Activated CD8-positive, alpha-beta memory T cell treated with anti-CD3 and anti-CD28 coated beads, Interleukin-2, amount 50 U/mL, for 1 hour (primary cell): ENCODE results near the gene SLC25A47.

Experiments
- DNase-seq: peaks from one replicate; pipeline ENCODE4 v3.0.0-alpha.2; 2020; ENCODE audit errors: extremely low read depth

Gene SLC25A47

DNA sequence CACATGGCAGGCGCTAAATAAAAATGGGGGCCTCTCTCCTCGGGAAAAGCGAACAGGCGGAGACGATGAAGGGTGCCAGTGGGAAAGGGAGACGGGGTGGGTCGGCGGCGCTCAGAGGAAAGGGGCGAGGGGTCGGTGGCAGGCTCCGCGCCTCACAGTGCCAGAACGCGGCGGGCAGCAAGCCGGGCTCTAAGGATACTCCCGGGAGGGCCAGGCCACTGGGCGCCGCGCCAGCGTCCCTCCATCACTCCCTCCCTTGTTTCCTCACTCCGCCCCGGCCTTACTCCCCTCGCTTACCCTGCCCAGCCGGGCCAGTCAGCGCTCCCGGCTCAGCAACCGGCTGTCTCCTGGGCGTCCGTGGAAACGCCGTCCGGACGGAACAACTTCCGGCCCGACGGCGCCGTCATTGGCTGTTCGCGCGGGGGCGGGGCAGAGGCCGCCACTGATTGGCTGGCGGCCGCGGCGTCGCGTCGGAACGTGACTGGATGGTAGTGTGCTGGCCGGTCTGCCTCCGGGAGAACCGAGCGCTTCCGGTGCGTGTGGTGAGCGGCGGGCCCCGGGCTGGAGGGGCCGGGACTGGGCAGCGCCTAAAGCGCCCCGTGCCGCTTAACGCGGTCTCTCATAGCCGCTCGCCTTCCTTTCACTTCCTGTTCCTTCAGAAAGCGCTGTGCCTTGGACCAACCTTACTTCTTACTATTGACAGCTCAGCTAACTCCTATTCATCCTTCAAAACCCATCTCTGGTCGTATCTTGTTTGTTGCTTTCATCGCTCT lies 53.0 kb downstream of the SLC25A47 start, which contains the start of gene WDR25:
WDR25 (plus strand) TSS at position 523 of the 773 bp plus-strand sequence.
- peak; percentile 84 for DNase-seq

- no peak for DNase-seq
Measured at GRCh38 chr14:100376751-100377171, 53.6 kb downstream of the SLC25A47 start.
